PC-3 (cell line): ENCODE results near the gene ANK3. TPM values are rescaled to one million over a fixed set of nuclear protein-coding genes. Genes with fewer than 3 reads are reported as not detected.

ENCODE experiments used
- ATAC-seq: fragments of 200-7000 bp; cut with Tn5 transposase; 2 replicates; pipeline ENCODE4 v1.9.1; 2020; ENCODE audit warnings: mild to moderate bottlenecking, moderate library complexity
- BruUV-seq: library from RNA; stranded (reverse); fragments of 400-500 nt; replicated peaks from 2 replicates; lab custom pipeline; 2021; lab: Mats Ljungman, UMichigan
- CTCF ChIA-PET: fragments of 300-600 bp; sonication (Branson Sonifier 250); formaldehyde crosslinking; loops from one replicate; lab custom pipeline; 2022; ENCODE audit warnings: antibody characterized with exemption; lab: Charles Lee
- POLR2A ChIA-PET: fragments of 300-600 bp; sonication (Branson Sonifier 250); formaldehyde crosslinking; loops from one replicate; lab custom pipeline; 2022; ENCODE audit warnings: antibody characterized with exemption; ENCODE audit not compliant: unreplicated experiment; lab: Charles Lee
- DNase-seq: peaks from one replicate; pipeline ENCODE4 v3.0.0-alpha.2; 2015
- H2AFZ ChIP-seq: fragments of 300-600 bp; sonication (generic); 2 replicates; pipeline ENCODE4 v1.6.0; 2016; ENCODE audit warnings: antibody characterized with exemption, low read length
- H3F3A ChIP-seq: fragments of 300-600 bp; sonication (generic); one replicate; pipeline ENCODE4 v1.6.0; 2017; ENCODE audit warnings: antibody characterized with exemption, low read length, control low read depth, mild to moderate bottlenecking; ENCODE audit not compliant: unreplicated experiment
- H3K27ac ChIP-seq: fragments of 300-600 bp; sonication (generic); 2 replicates; pipeline ENCODE4 v1.5.1; 2016; ENCODE audit warnings: mild to moderate bottlenecking, low read length
- H3K27me3 ChIP-seq: fragments of 300-600 bp; sonication (generic); 2 replicates; pipeline ENCODE4 v1.6.1; 2016; ENCODE audit warnings: low read length, mixed read lengths
- H3K36me3 ChIP-seq: fragments of 300-600 bp; sonication (generic); 2 replicates; pipeline ENCODE4 v1.6.1; 2016; ENCODE audit warnings: low read depth, mixed run types, low read length, mixed read lengths
- H3K4me1 ChIP-seq: fragments of 300-600 bp; sonication (generic); 2 replicates; pipeline ENCODE4 v1.5.1; 2016; ENCODE audit warnings: low read length; ENCODE audit not compliant: insufficient read depth
- H3K4me2 ChIP-seq: fragments of 300-600 bp; sonication (generic); 2 replicates; pipeline ENCODE4 v1.6.0; 2016; ENCODE audit warnings: low read length
- H3K4me3 ChIP-seq: fragments of 300-600 bp; sonication (generic); 2 replicates; pipeline ENCODE4 v1.5.1; 2016; ENCODE audit warnings: mild to moderate bottlenecking, low read length, mixed read lengths
- H3K79me2 ChIP-seq: fragments of 300-600 bp; sonication (generic); 2 replicates; pipeline ENCODE4 v1.6.1; 2017; ENCODE audit warnings: low read length, mixed read lengths
- H3K9ac ChIP-seq: fragments of 300-600 bp; sonication (generic); 2 replicates; pipeline ENCODE4 v1.6.0; 2016; ENCODE audit warnings: mild to moderate bottlenecking, low read length
- H3K9me2 ChIP-seq: fragments of 300-600 bp; sonication (generic); replicated peaks from 2 replicates; pipeline ENCODE4 v1.6.1; 2016; ENCODE audit warnings: mixed run types, low read length, mixed read lengths
- H3K9me3 ChIP-seq: fragments of 300-600 bp; sonication (generic); 2 replicates; pipeline ENCODE4 v1.6.1; 2016; ENCODE audit warnings: low read length, mixed read lengths
- H4K20me1 ChIP-seq: fragments of 300-600 bp; sonication (generic); 2 replicates; pipeline ENCODE4 v1.6.1; 2016; ENCODE audit warnings: low read length, mixed read lengths
- EZH2 ChIP-seq: fragments of 300-600 bp; sonication (generic); IDR thresholded peaks from one replicate; pipeline ENCODE4 v1.6.1; 2017; ENCODE audit warnings: antibody characterized with exemption, mild to moderate bottlenecking, low read length; ENCODE audit not compliant: unreplicated experiment
- EZH2phosphoT487 ChIP-seq: fragments of 300-600 bp; sonication (generic); IDR thresholded peaks from 2 replicates; pipeline ENCODE4 v1.6.1; 2018; ENCODE audit warnings: mild to moderate bottlenecking, antibody characterized with exemption, low read length, borderline replicate concordance
- intact Hi-C: fragments of 100-400 bp; cut with micrococcal nuclease; formaldehyde crosslinking; loops from 2 replicates; pipeline ENCODE4 v1.9.0; 2023
- total RNA-seq: library from RNA; depleted of rRNA; stranded (reverse); fragments of >200 nt; gene quantifications from 2 replicates; pipeline ENCODE4 v1.2.3, GENCODE V29; 2014
- TF ChIP-seq, protein P1 (sequence below): fragments of 300-600 bp; sonication (generic); conservative IDR thresholded peaks from 2 replicates; pipeline ENCODE4 v1.5.1; 2017; ENCODE audit warnings: antibody characterized with exemption, low read depth, mild to moderate bottlenecking, low read length

Gene ANK3
- total RNA-seq, 1 experiment from 2014 or later: 29.5 TPM

DNA sequence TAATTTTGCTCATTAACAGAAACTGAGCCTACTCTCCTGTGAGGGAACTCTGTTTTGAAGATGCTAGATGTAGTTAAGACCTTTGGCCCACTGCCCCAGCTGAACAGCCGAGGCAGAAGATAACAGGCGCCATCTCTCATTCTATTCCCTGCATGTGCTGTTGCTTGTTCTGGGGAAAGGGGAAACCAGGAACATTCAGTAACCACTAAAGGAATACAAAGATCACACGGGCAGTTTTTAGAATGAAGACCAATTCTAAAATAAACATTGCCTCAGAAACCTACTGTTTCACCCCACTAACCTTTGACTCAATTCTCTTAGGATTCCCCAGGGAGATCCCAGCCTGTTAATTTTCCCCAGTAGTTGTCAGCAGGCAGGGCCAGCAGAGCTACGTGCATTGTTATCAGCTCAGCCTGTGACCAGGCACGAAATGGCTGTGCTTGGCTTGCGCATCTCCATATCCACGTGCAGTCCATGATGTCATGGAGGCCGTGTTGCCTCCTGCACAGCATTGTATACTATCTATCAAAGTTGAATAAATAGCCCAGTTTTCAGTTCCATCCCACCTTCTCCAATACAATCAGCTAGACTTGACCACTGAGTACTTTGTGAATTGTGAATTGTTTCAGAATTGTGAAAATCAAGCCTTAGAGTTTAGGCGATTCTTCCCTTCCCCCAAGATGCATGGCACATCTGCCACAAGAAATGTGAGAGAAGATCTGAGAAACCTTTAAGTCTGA lies 36.0 kb downstream of the ANK3 start:
- H3F3A ChIP-seq: no peaks in the 10 kb centered on the region
- TF ChIP-seq, protein P1, sequence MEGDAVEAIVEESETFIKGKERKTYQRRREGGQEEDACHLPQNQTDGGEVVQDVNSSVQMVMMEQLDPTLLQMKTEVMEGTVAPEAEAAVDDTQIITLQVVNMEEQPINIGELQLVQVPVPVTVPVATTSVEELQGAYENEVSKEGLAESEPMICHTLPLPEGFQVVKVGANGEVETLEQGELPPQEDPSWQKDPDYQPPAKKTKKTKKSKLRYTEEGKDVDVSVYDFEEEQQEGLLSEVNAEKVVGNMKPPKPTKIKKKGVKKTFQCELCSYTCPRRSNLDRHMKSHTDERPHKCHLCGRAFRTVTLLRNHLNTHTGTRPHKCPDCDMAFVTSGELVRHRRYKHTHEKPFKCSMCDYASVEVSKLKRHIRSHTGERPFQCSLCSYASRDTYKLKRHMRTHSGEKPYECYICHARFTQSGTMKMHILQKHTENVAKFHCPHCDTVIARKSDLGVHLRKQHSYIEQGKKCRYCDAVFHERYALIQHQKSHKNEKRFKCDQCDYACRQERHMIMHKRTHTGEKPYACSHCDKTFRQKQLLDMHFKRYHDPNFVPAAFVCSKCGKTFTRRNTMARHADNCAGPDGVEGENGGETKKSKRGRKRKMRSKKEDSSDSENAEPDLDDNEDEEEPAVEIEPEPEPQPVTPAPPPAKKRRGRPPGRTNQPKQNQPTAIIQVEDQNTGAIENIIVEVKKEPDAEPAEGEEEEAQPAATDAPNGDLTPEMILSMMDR: no peak
- TF ChIP-seq EZH2 (no peak), EZH2phosphoT487 (no peak)
- ChIA-PET POLR2A (no interaction called here), CTCF (no interaction called here)
- no peaks in the 10 kb centered on the region for H3K9me3 ChIP-seq
- H2AFZ ChIP-seq: no peak overlapping the region
- peaks cover 18% of the 10 kb centered on the region for H3K4me1 ChIP-seq
- no peak overlapping the region for H3K27ac ChIP-seq
- no peak overlapping the region for H3K9ac ChIP-seq
- BruUV-seq: no TSS peak
- no peaks in the 10 kb centered on the region for H3K79me2 ChIP-seq
- intact Hi-C loops: no loop called here
- DNase-seq: no peak
- H3K36me3 ChIP-seq: no peaks in the 10 kb centered on the region
- no peak overlapping the region for H3K4me3 ChIP-seq
- H3K4me2 ChIP-seq: no peak overlapping the region
- H3K9me2 ChIP-seq: no peaks in the 10 kb centered on the region
- ATAC-seq: no peak
- no peaks in the 10 kb centered on the region for H3K27me3 ChIP-seq
- no peaks in the 10 kb centered on the region for H4K20me1 ChIP-seq

DNA sequence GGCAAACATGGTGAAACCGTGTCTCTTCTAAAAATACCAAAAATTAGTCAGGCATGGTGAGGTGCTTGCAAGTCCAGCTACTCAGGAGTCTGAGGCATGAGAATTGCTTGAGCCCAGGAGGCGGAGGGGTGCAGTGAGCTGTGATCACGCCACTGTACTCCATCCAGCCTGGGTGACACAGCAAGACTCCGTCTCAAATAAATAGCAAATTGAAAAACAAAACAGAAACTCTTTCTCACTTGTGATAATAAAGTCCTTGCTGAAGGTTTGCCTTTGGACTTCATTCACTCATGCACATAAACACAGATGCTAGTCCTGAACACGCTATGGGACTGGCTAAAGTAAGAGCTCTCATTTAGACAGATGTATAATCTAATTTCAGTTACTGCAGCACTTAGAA lies 37.6 kb downstream of the ANK3 start:
- no peak overlapping the region for H3K4me3 ChIP-seq
- BruUV-seq: no TSS peak
- POLR2A ChIA-PET: no interaction called here
- no peak overlapping the region for H2AFZ ChIP-seq
- intact Hi-C loops: no loop called here
- TF ChIP-seq, protein P1: no peak
- no peak for TF ChIP-seq EZH2phosphoT487
- TF ChIP-seq EZH2: no peak
- H3K36me3 ChIP-seq: no peaks in the 10 kb centered on the region
- H3K4me2 ChIP-seq: no peak overlapping the region
- ATAC-seq: no peak
- H3K27ac ChIP-seq: no peak overlapping the region
- H3K79me2 ChIP-seq: no peaks in the 10 kb centered on the region
- H3K9me2 ChIP-seq: no peaks in the 10 kb centered on the region
- CTCF ChIA-PET: no interaction called here
- no peaks in the 10 kb centered on the region for H3F3A ChIP-seq
- no peaks in the 10 kb centered on the region for H3K9me3 ChIP-seq
- no peaks in the 10 kb centered on the region for H3K27me3 ChIP-seq
- H3K4me1 ChIP-seq: peaks cover 18% of the 10 kb centered on the region
- no peak for DNase-seq
- no peaks in the 10 kb centered on the region for H4K20me1 ChIP-seq
- no peak overlapping the region for H3K9ac ChIP-seq

DNA sequence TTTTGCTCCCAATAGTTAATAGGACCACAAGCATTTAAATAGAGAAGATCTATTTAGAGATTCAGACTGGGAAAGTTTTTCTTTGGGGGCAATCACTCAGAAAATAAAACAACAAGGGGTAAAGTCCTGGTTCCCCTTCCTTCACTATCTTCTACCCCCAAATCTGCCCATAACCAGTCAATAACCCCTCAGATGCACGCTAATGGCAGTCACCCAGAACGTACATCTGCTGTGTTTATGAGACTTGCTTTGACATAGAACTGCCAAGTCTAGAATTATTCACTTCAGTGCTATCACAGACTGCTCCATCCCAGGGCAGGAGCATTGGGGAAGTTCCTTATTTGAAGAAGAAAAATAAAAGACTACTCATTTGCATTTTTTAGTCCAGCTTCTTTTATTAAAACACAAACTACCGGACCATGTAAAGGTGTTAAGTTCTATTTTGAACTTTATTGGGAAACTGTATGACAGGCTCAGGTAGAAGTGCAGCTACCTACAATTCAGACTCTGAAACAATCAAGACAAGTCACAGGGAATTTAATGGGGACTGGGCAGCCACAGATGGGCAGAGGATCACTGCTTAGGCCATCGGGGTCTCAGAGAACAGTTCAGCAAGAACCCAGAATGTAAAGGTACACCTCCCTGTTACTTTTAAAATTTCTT lies 38.4 kb downstream of the ANK3 start:
- Histone ChIP-seq H3K79me2 (no peaks in the 10 kb centered on the region), H3K27ac (no peak overlapping the region), H4K20me1 (no peaks in the 10 kb centered on the region), H3K4me1 (peaks cover 18% of the 10 kb centered on the region), H3K36me3 (no peaks in the 10 kb centered on the region), H2AFZ (no peak overlapping the region), H3K9me2 (no peaks in the 10 kb centered on the region), H3K27me3 (no peaks in the 10 kb centered on the region), H3F3A (no peaks in the 10 kb centered on the region), H3K9me3 (no peaks in the 10 kb centered on the region), H3K4me2 (no peak overlapping the region), H3K4me3 (no peak overlapping the region), H3K9ac (no peak overlapping the region)
- no TSS peak for BruUV-seq
- ATAC-seq (no peak), DNase-seq (no peak)
- ChIA-PET POLR2A (no interaction called here), CTCF (no interaction called here)
- TF ChIP-seq EZH2phosphoT487 (no peak), EZH2 (no peak)
- TF ChIP-seq, protein P1: no peak
- intact Hi-C loops: no loop called here
